Measurements from ENCODE around the gene JMJD8. TPM values are rescaled to one million over a fixed set of nuclear protein-coding genes. Genes with fewer than 3 reads are reported as not detected.

JMJD8 gene
- total and polyA plus RNA-seq, 9 of the 15 experiments (the other 6 are each of a cell fraction or from before 2014, with no cell fraction given), result 1.2 to 50.6 (median 29.3) TPM

DNA sequence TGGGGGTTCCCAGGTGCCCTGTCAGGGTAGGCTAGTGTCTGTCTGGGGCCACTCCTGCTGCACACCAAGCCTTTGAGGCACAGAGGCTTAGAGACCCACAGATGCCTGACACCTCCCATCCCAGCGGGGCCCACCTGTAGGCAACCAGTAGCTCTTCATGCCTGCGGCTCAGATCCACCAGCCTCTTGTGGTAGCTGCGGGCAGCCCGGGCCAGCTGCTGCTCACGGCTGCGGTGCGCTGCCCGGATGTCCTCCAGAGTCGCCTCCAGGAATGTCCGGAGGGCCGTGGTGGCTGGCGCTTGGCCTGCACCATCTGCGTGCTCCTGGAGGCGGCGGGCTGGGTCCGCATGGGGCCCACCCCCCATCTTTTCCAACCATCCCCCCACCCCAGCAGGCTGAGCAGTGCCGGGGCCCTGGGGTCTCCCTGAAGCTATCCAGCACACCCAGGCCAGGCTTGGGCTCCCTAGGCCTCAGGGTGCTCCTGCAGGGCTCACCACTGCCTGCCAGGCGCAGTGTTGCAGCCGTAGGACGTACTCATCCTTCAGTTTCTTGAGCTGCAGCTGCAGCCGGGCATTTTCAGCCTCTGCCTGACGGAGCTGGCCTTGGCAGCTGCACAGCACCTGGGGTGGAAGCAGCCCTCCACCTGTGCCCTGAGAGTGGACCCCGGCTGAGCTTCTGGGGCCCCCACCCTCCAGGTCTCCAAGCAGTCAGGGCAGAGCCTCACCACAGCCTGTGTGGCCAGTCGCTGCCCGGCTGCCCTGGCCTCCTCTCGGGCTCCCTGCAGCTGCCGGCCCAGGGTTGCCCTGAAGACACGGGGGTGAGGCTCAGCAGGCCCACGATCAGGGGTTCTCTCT lies 40.3 kb upstream of the JMJD8 start (continued):
- TF ChIP-seq NEUROD1 (IDR thresholded peaks at IDR 0.05; ENCODE audit: borderline replicate concordance, low read depth, low read length, partially characterized antibody) (no peak), ZNF77 (CRISPR knock-in tag; IDR thresholded peaks at IDR 0.05) (no peak), PCBP1 (IDR thresholded peaks at IDR 0.05; ENCODE audit: low read depth, low read length, poor library complexity, severe bottlenecking) (no peak), CHD4 (IDR thresholded peaks at IDR 0.05; ENCODE audit: insufficient read depth, insufficient replicate concordance, low read depth, low read length, poor library complexity, severe bottlenecking) (no peak), POLR2G (IDR thresholded peaks at IDR 0.05; ENCODE audit: low read depth, low read length) (peak; percentile 60), POLR2H (tag; IDR thresholded peaks at IDR 0.05; ENCODE audit: low read depth) (no peak)
- TF ChIP-seq, protein P1, sequence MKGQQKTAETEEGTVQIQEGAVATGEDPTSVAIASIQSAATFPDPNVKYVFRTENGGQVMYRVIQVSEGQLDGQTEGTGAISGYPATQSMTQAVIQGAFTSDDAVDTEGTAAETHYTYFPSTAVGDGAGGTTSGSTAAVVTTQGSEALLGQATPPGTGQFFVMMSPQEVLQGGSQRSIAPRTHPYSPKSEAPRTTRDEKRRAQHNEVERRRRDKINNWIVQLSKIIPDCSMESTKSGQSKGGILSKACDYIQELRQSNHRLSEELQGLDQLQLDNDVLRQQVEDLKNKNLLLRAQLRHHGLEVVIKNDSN (CRISPR knock-in tag; IDR thresholded peaks at IDR 0.05), result no peak

DNA sequence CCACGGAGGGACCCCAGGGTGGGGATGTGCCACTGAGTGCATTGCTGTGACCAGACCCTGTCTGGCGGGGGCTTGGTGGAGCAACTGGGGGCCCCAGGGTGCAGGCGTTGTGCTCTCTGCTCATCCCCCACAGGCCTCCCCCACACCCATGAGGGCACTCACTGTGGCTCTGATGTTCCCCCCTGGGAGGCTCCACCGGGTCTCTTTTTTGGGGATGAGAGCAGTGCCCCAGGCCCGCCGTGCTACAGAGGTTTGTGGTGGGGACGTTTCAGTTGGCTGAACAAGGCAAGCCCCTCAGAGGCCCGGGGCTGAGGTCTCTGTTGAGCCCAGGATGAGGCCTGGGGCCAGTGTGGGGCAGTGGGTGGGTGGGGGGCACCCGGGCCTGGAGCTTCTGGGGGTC lies 39.6 kb upstream of the JMJD8 start:
- ATAC-seq (no peak), DNase-seq (ENCODE audit: extremely low read depth in 1 of 4, low spot score in 3 of 4) (no peak), FAIRE-seq (no peak)
- Histone ChIP-seq H2AFZ (ENCODE audit: low read depth, low read length) (no peak overlapping the region), H3K36me3 (ENCODE audit: control insufficient read depth, insufficient read depth, low read length) (peaks cover 16% of the 10 kb centered on the region; the same call in 2 of the 3 replicates), H4K20me1 (replicated peaks; ENCODE audit: control insufficient read depth, insufficient read depth, low read length) (no peaks in the 10 kb centered on the region; the same call in 1 of the 2 replicates), H3K27me3 (ENCODE audit: control insufficient read depth in 2 of 2, insufficient read depth in 2 of 2, low read length in 2 of 2) (no peaks in the 10 kb centered on the region), H3K9me3 (replicated peaks; ENCODE audit: control insufficient read depth, insufficient read depth, low read depth, low read length) (no peaks in the 10 kb centered on the region), H3K27ac (ENCODE audit: extremely low read depth, low read depth, low read length) (no peak overlapping the region), H3K4me2 (ENCODE audit: insufficient read depth, low read length) (no peak overlapping the region), H3K9ac (ENCODE audit: insufficient read depth in 1 of 2, low read depth in 2 of 2, low read length in 2 of 2) (peak overlapping the region in 1 of 2 experiments; percentile 99; a peak in 2 of 4 replicates), H3K79me2 (ENCODE audit: control insufficient read depth, insufficient read depth, low read length) (peaks cover 54% of the 10 kb centered on the region), H3K4me1 (replicated peaks in 1 of 2; ENCODE audit: control insufficient read depth in 2 of 2, insufficient read depth in 2 of 2, low read length in 2 of 2) (peaks cover 18 to 96% of the 10 kb centered on the region in 2 experiments), H3K4me3 (no peak overlapping the region), H3K9me1 (ENCODE audit: control insufficient read depth, insufficient read depth, low read length) (peaks cover 3% of the 10 kb centered on the region)
- no TSS peak for BruUV-seq (replicated peaks)
- CTCF ChIA-PET (ENCODE audit: low intra/inter-chr PET ratio), result no interaction called here
- intact Hi-C loops (cut with micrococcal nuclease), result no loop called here
- POLR2A ChIA-PET, result interaction anchor here (0.6 to 4.5 kb wide), 6 partner anchors 13 to 370 kb away, joined by 3 to 25 read pairs (median 3); no protein-coding TSS in a partner anchor
- 76% methylated on average over 8 of the region's 9 CpGs for WGBS (ENCODE audit: insufficient coverage, low coverage, missing lambda C conversion rate)
- in situ Hi-C loops (cut with MboI), result no loop called here
- TF ChIP-seq RB1 (IDR thresholded peaks at IDR 0.05; ENCODE audit: low read depth), result no peak
- TF ChIP-seq, protein P2, sequence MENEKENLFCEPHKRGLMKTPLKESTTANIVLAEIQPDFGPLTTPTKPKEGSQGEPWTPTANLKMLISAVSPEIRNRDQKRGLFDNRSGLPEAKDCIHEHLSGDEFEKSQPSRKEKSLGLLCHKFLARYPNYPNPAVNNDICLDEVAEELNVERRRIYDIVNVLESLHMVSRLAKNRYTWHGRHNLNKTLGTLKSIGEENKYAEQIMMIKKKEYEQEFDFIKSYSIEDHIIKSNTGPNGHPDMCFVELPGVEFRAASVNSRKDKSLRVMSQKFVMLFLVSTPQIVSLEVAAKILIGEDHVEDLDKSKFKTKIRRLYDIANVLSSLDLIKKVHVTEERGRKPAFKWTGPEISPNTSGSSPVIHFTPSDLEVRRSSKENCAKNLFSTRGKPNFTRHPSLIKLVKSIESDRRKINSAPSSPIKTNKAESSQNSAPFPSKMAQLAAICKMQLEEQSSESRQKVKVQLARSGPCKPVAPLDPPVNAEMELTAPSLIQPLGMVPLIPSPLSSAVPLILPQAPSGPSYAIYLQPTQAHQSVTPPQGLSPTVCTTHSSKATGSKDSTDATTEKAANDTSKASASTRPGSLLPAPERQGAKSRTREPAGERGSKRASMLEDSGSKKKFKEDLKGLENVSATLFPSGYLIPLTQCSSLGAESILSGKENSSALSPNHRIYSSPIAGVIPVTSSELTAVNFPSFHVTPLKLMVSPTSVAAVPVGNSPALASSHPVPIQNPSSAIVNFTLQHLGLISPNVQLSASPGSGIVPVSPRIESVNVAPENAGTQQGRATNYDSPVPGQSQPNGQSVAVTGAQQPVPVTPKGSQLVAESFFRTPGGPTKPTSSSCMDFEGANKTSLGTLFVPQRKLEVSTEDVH (IDR thresholded peaks at IDR 0.05; ENCODE audit: low read depth, partially characterized antibody), result no peak
- TF ChIP-seq, protein P3, sequence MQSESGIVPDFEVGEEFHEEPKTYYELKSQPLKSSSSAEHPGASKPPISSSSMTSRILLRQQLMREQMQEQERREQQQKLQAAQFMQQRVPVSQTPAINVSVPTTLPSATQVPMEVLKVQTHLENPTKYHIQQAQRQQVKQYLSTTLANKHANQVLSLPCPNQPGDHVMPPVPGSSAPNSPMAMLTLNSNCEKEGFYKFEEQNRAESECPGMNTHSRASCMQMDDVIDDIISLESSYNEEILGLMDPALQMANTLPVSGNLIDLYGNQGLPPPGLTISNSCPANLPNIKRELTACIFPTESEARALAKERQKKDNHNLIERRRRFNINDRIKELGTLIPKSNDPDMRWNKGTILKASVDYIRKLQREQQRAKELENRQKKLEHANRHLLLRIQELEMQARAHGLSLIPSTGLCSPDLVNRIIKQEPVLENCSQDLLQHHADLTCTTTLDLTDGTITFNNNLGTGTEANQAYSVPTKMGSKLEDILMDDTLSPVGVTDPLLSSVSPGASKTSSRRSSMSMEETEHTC (IDR thresholded peaks at IDR 0.05), result no peak
- 0 out of 2 replicates have a peak, but pooled peaks have one; percentile 15 for TF ChIP-seq POLR2G (IDR thresholded peaks at IDR 0.05; ENCODE audit: low read depth, low read length)
- TF ChIP-seq, protein P4, sequence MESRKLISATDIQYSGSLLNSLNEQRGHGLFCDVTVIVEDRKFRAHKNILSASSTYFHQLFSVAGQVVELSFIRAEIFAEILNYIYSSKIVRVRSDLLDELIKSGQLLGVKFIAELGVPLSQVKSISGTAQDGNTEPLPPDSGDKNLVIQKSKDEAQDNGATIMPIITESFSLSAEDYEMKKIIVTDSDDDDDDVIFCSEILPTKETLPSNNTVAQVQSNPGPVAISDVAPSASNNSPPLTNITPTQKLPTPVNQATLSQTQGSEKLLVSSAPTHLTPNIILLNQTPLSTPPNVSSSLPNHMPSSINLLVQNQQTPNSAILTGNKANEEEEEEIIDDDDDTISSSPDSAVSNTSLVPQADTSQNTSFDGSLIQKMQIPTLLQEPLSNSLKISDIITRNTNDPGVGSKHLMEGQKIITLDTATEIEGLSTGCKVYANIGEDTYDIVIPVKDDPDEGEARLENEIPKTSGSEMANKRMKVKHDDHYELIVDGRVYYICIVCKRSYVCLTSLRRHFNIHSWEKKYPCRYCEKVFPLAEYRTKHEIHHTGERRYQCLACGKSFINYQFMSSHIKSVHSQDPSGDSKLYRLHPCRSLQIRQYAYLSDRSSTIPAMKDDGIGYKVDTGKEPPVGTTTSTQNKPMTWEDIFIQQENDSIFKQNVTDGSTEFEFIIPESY (CRISPR knock-in tag; IDR thresholded peaks at IDR 0.05), result 0 out of 2 replicates have a peak, but pooled peaks have one; percentile 27

Data from K562 (cell line).